Thoracic aorta (tissue), 2 donors: ENCODE measurements around the gene CAMK2A. TPM values are rescaled to one million over a fixed set of nuclear protein-coding genes. Genes with fewer than 3 reads are reported as not detected.

Source experiments
- ATAC-seq: fragments of 150-250 bp; one replicate; pipeline ENCODE4 v1.8.0; 2017; ENCODE audit warnings: low read depth; ENCODE audit not compliant: insufficient number of reproducible peaks, low FRiP score
- DNase-seq: peaks from one replicate; pipeline ENCODE4 v3.0.0-alpha.2; 2020; ENCODE audit warnings: low spot score
- H3K27ac ChIP-seq, 2 donors: fragments of 200-600 bp; sonication (generic); 1 replicate in 1 of 2; 2 replicates in 1 of 2; pipeline ENCODE4 v1.5.1; 2016; ENCODE audit warnings: mild to moderate bottlenecking in 2 of 2, moderate library complexity in 2 of 2
- H3K27me3 ChIP-seq: fragments of 200-600 bp; sonication (generic); replicated peaks from 2 replicates; pipeline ENCODE4 v1.6.0; 2016; ENCODE audit warnings: mild to moderate bottlenecking; ENCODE audit not compliant: insufficient read depth
- H3K36me3 ChIP-seq: fragments of 200-600 bp; sonication (generic); one replicate; pipeline ENCODE4 v1.5.1; 2016
- H3K4me1 ChIP-seq, 2 donors: fragments of 200-600 bp; sonication (generic); 1 replicate in 1 of 2; 2 replicates in 1 of 2; pipeline versions ENCODE4 v1.5.1 to v1.6.0; 2016; ENCODE audit warnings: low read depth in 2 of 2, mild to moderate bottlenecking in 1 of 2; ENCODE audit not compliant: control insufficient read depth in 1 of 2
- H3K4me3 ChIP-seq: fragments of 200-600 bp; sonication (generic); 2 replicates; pipeline ENCODE4 v1.5.1; 2016; ENCODE audit warnings: mild to moderate bottlenecking
- H3K9me3 ChIP-seq: fragments of 200-600 bp; sonication (generic); 2 replicates; pipeline ENCODE4 v1.5.1; 2016
- CTCF ChIP-seq: fragments of 200-600 bp; sonication (generic); IDR thresholded peaks from one replicate; pipeline ENCODE4 v1.5.1; 2019; ENCODE audit warnings: antibody characterized with exemption
- total RNA-seq, 2 donors: library from RNA; depleted of rRNA; stranded (reverse); fragments of >200 nt; gene quantifications; one replicate each; pipeline versions ENCODE4 v1.1.0 to v1.2.3, GENCODE V29; 2016

CAMK2A gene
- total RNA-seq, 2 donors from 2014 or later, result 0.35 TPM; not detected in 1

GRCh38 chr5:150181027-150181426 lies 108.5 kb downstream of the CAMK2A start:
- Histone ChIP-seq H3K4me3 (peak overlapping the region; percentile 4), H3K4me1 (peaks cover 25 to 62% of the 10 kb centered on the region in 2 donors), H3K9me3 (no peaks in the 10 kb centered on the region), H3K36me3 (no peaks in the 10 kb centered on the region), H3K27me3 (no peaks in the 10 kb centered on the region), H3K27ac (peak overlapping the region; percentile 91 to 97)
- ATAC-seq (no peak), DNase-seq (no peak)
- TF ChIP-seq CTCF, result no peak

DNA sequence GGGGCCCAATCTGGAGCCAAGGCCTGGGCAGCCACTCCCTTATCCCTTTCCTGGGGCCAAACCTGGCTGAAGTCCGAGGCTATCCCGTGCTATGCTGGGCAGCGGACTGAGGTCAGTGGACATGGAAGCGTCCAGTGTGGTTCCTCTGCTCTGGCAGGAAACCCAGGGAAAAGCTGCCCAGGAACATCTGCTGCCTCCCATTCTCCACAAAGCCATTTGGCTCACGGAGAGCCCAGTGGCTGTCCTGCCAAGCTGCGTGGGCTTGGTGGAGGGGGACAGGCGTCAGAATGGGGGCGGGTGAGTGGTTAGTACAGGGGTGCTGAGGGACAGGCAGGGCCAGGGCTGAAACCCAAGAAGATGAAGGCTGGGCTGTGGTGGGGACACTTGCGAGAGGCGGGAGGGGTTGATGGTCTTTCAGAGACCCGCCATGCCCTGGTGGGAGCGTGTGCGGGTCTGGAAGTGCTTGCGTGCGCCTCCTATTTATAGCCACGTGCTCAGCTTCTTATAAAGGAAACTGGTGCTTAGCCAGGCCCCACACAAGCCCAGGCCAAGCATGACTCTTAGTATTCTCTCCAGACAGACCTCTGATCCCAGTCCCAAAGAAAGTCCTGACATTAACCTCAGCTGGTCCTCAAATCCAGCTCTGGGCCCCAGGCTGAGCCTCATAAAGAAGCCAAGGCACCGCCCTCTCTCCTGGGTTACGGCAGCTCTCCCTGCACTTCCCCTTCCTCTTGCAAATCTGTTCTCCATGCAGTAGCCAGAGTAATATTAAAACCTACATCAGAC lies 109.1 kb downstream of the CAMK2A start:
- Histone ChIP-seq H3K9me3 (no peaks in the 10 kb centered on the region), H3K27me3 (no peaks in the 10 kb centered on the region), H3K27ac (peak overlapping the region; percentile 91 to 97), H3K4me1 (peaks cover 25 to 68% of the 10 kb centered on the region in 2 donors), H3K4me3 (peak overlapping the region; percentile 15), H3K36me3 (no peaks in the 10 kb centered on the region)
- DNase-seq, result peak; percentile 70
- peak; percentile 77 for ATAC-seq
- TF ChIP-seq CTCF, result no peak

DNA sequence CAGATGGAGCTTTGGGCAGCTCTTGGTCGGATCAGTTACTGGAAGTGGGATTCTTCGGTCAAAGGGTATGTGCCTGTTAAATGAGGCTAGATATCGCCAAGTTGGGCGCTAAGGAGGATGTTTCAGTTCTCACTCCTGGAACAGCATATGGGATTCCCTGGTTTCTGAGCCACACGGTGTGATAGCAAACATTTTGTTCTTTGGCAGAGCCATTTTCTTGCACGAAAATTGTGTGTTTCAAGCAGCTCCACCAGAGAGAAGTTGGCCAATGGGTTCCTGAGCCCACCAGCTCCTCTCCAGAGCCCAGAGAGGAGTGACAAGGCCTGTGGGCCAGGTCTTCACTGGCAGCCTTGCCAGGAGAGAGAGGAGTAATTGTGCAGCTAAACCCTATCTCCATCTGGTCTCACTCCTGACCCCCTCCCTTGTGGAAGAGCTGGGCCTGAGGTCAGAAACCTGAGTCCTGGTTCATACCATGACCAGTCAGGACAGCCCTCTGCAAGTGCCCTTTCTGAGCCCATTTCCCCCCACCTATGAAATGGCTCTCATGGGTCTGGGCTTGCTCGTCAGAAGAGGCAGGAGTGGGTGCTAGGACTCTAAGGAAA lies 110.5 kb downstream of the CAMK2A start:
- peaks cover 25 to 77% of the 10 kb centered on the region in 2 donors for H3K4me1 ChIP-seq
- H3K4me3 ChIP-seq, result no peak overlapping the region
- no peak for TF ChIP-seq CTCF
- H3K27ac ChIP-seq, result peak overlapping the region; percentile 91 to 97
- DNase-seq, result no peak
- no peaks in the 10 kb centered on the region for H3K36me3 ChIP-seq
- H3K27me3 ChIP-seq, result no peaks in the 10 kb centered on the region
- no peaks in the 10 kb centered on the region for H3K9me3 ChIP-seq
- no peak for ATAC-seq

DNA sequence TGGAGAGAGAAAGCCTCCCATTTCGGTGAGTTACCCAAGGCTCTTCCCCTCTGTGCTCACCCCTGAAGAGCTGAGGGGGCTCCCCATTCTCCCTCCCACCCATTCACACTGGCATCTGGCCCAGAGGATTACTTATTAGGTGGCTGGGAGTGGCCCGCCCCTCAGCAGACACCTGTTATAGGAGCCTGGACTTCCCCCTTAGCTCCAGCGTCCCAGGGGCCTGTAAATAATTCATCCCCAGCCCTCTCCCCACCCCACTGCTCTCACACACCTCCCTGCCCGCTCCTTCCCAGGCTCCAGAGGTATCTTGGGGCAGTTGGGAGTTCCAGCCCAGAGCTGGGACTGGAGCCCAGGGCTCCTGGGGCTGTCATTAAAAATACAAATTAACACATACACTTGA lies 111.3 kb downstream of the CAMK2A start:
- no peak overlapping the region for H3K4me3 ChIP-seq
- H3K27me3 ChIP-seq, result no peaks in the 10 kb centered on the region
- TF ChIP-seq CTCF, result no peak
- no peaks in the 10 kb centered on the region for H3K9me3 ChIP-seq
- H3K36me3 ChIP-seq, result no peaks in the 10 kb centered on the region
- peak overlapping the region; percentile 68 to 91 for H3K27ac ChIP-seq
- DNase-seq (no peak), ATAC-seq (no peak)
- H3K4me1 ChIP-seq, result peaks cover 25 to 77% of the 10 kb centered on the region in 2 donors

- Histone ChIP-seq H3K36me3 (no peaks in the 10 kb centered on the region), H3K4me3 (no peak overlapping the region), H3K4me1 (peaks cover 25 to 74% of the 10 kb centered on the region in 2 donors), H3K9me3 (no peaks in the 10 kb centered on the region), H3K27me3 (no peaks in the 10 kb centered on the region), H3K27ac (peak overlapping the region; percentile 68 to 91)
- ATAC-seq (no peak), DNase-seq (no peak)
- TF ChIP-seq CTCF, result no peak
Observed at GRCh38 chr5:150177721-150178120, 111.9 kb downstream of the CAMK2A start.
